OCI-LY7 (cell line): Measurements from ENCODE around the gene ZNF536. TPM values are rescaled to one million over a fixed set of nuclear protein-coding genes. Genes with fewer than 3 reads are reported as not detected.

Source experiments
- BruUV-seq: library from RNA; stranded (reverse); fragments of 400-500 nt; replicated peaks from 2 replicates; lab custom pipeline; 2021; lab: Mats Ljungman, UMichigan
- CTCF ChIA-PET: fragments of 300-600 bp; sonication (Branson Sonifier 250); formaldehyde crosslinking; loops from one replicate; lab custom pipeline; 2022; ENCODE audit warnings: antibody characterized with exemption; ENCODE audit not compliant: unreplicated experiment; lab: Charles Lee
- POLR2A ChIA-PET: fragments of 300-600 bp; sonication (Branson Sonifier 250); formaldehyde crosslinking; loops from one replicate; lab custom pipeline; 2022; ENCODE audit warnings: antibody characterized with exemption; lab: Charles Lee
- DNase-seq: peaks from one replicate; pipeline ENCODE4 v3.0.0-alpha.2; 2015; ENCODE audit warnings: low spot score
- H2AFZ ChIP-seq: fragments of 200-600 bp; sonication (generic), shearing (Covaris generic); 2 replicates; pipeline ENCODE4 v1.6.1; 2014; ENCODE audit warnings: mild to moderate bottlenecking, antibody characterized with exemption, low read length, moderate library complexity
- H3K27ac ChIP-seq: fragments of 200-600 bp; sonication (generic); 2 replicates; pipeline ENCODE4 v1.5.1; 2014; ENCODE audit warnings: mixed run types, low read depth, mild to moderate bottlenecking, moderate library complexity, low read length, inconsistent platforms; ENCODE audit not compliant: poor library complexity, severe bottlenecking
- H3K36me3 ChIP-seq: fragments of 200-600 bp; sonication (generic); 2 replicates; pipeline ENCODE4 v1.6.1; 2014; ENCODE audit warnings: mild to moderate bottlenecking, antibody characterized with exemption, low read length, moderate library complexity, mixed read lengths; ENCODE audit not compliant: insufficient read depth
- H3K4me1 ChIP-seq: fragments of 200-600 bp; sonication (generic); 2 replicates; pipeline ENCODE4 v1.5.1; 2014; ENCODE audit warnings: mild to moderate bottlenecking, low read length; ENCODE audit not compliant: insufficient read depth, poor library complexity, severe bottlenecking
- H3K4me2 ChIP-seq: fragments of 200-600 bp; sonication (generic); 2 replicates; pipeline ENCODE4 v1.6.1; 2014; ENCODE audit warnings: mild to moderate bottlenecking, low read length
- H3K4me3 ChIP-seq: fragments of 200-600 bp; sonication (generic); 2 replicates; pipeline ENCODE4 v1.5.1; 2014; ENCODE audit warnings: mild to moderate bottlenecking, low read depth, low read length; ENCODE audit not compliant: poor library complexity, severe bottlenecking
- H3K79me2 ChIP-seq: fragments of 200-600 bp; sonication (generic); 2 replicates; pipeline ENCODE4 v1.6.1; 2016; ENCODE audit warnings: low read depth, mild to moderate bottlenecking, low read length, moderate library complexity, mixed read lengths; ENCODE audit not compliant: insufficient read depth
- H3K9me2 ChIP-seq: fragments of 200-600 bp; sonication (generic); 2 replicates; pipeline ENCODE4 v1.6.1; 2016; ENCODE audit warnings: mild to moderate bottlenecking, low read length, mixed read lengths; ENCODE audit not compliant: insufficient read depth
- H3K9me3 ChIP-seq: fragments of 200-600 bp; sonication (generic); 2 replicates; pipeline ENCODE4 v1.6.1; 2014; ENCODE audit warnings: mild to moderate bottlenecking, mixed run types, low read length, mixed read lengths
- H4K20me1 ChIP-seq: fragments of 200-600 bp; sonication (generic); 2 replicates; pipeline ENCODE4 v1.6.1; 2014; ENCODE audit warnings: mild to moderate bottlenecking, antibody characterized with exemption, low read length, moderate library complexity, mixed read lengths; ENCODE audit not compliant: insufficient read depth
- EZH2phosphoT487 ChIP-seq: fragments of 200-600 bp; sonication (generic); IDR thresholded peaks from 2 replicates; pipeline ENCODE4 v1.6.1; 2018; ENCODE audit warnings: low read depth, borderline replicate concordance, mild to moderate bottlenecking, mixed run types, antibody characterized with exemption, low read length, moderate library complexity, mixed read lengths
- intact Hi-C: fragments of 100-400 bp; cut with micrococcal nuclease; formaldehyde crosslinking; loops from one replicate; pipeline ENCODE4 v1.10.0; 2022; ENCODE audit not compliant: unreplicated experiment
- total RNA-seq, 2 experiments: library from RNA; depleted of rRNA in 1 of 2; stranded (reverse); fragments of >200 nt in 1 of 2; shearing (Covaris generic) in 1 of 2; gene quantifications; 2 replicates each; pipeline ENCODE4 v1.2.3, GENCODE V29; 2014 to 2022
- TF ChIP-seq, protein P1 (sequence below): fragments of 200-600 bp; sonication (generic); conservative IDR thresholded peaks from 2 replicates; pipeline ENCODE4 v1.5.1; 2014; ENCODE audit warnings: mild to moderate bottlenecking, antibody characterized with exemption, low read length, moderate library complexity, mixed read lengths

Gene ZNF536
- total RNA-seq, 2 experiments from 2014 or later: 0.06 to 0.30 TPM

DNA sequence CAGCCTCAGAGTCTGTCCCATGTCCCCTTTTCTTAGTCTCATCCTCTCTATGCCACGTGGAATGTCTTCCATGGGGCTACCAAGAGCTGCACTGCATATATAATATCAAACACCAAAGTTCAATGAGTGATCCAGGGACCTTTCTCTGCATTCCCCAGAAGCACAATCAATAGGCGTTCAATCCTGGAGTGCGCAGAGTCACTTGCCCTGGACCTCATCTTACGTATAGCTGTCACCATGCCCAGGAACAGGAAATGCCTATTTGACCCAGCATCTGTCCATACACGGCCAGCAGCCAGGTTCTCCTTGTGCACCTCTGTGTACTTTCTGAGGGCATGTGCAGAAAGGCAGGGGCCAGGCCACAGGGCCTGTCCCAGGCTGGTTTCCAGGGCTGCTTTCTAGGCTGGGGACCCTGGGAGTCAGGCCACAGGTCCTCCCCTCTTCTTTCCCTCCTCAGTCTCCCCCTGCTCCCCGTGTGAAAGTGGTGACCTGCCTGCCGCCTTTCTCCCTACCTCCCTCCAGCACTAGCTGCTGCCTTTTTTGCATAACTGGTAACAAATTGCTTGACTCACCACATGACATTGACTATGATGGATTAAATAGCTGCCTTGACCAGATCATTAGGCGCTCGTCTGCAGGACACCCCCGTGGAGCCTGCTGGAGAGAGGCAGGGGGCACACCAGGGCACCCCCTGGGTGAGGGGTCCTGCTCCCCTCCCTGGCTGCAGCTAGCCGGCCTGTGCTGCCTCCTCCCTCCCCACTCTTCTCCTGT, 222.0 kb downstream of the ZNF536 start:
- Histone ChIP-seq H2AFZ (no peak overlapping the region), H3K79me2 (no peaks in the 10 kb centered on the region), H3K4me2 (no peak overlapping the region), H4K20me1 (no peaks in the 10 kb centered on the region), H3K27ac (no peak overlapping the region), H3K9me2 (no peaks in the 10 kb centered on the region), H3K9me3 (no peaks in the 10 kb centered on the region), H3K36me3 (no peaks in the 10 kb centered on the region), H3K4me3 (no peak overlapping the region), H3K4me1 (no peaks in the 10 kb centered on the region)
- POLR2A ChIA-PET: interaction anchor here (0.7 kb wide), 1 partner anchor 354 kb away, joined by 3 read pairs; no protein-coding TSS in a partner anchor
- CTCF ChIA-PET: interaction anchor here (0.6 kb wide), 2 partner anchors 17 to 261 kb away, joined by 5 to 7 read pairs; no protein-coding TSS in a partner anchor
- intact Hi-C loops: no loop called here
- no peak for TF ChIP-seq EZH2phosphoT487
- TF ChIP-seq, protein P1, sequence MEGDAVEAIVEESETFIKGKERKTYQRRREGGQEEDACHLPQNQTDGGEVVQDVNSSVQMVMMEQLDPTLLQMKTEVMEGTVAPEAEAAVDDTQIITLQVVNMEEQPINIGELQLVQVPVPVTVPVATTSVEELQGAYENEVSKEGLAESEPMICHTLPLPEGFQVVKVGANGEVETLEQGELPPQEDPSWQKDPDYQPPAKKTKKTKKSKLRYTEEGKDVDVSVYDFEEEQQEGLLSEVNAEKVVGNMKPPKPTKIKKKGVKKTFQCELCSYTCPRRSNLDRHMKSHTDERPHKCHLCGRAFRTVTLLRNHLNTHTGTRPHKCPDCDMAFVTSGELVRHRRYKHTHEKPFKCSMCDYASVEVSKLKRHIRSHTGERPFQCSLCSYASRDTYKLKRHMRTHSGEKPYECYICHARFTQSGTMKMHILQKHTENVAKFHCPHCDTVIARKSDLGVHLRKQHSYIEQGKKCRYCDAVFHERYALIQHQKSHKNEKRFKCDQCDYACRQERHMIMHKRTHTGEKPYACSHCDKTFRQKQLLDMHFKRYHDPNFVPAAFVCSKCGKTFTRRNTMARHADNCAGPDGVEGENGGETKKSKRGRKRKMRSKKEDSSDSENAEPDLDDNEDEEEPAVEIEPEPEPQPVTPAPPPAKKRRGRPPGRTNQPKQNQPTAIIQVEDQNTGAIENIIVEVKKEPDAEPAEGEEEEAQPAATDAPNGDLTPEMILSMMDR: no peak
- BruUV-seq: no TSS peak
- DNase-seq: no peak

DNA sequence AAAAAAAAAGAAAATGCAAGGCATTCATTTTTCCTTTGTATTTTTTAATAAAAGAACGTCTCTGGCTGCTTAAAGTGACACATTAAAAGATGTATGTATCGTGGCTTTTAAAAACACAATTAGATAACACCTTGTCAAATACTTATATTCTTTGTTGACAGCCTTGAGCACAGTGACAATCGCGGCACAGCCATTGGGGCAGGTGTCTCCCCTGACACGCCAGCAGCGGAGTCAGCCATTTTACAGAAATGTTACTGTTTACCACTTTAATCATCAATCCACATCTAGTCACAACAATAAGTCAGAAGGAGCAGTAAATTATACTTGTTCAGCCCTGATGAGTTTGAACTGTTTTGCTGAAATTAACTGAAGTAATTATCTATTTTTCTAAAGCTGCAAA, 224.1 kb downstream of the ZNF536 start:
- H3K4me3 ChIP-seq: no peak overlapping the region
- DNase-seq: no peak
- H3K4me2 ChIP-seq: no peak overlapping the region
- intact Hi-C loops: no loop called here
- no peaks in the 10 kb centered on the region for H4K20me1 ChIP-seq
- H2AFZ ChIP-seq: no peak overlapping the region
- no peaks in the 10 kb centered on the region for H3K36me3 ChIP-seq
- no peaks in the 10 kb centered on the region for H3K4me1 ChIP-seq
- H3K9me3 ChIP-seq: no peaks in the 10 kb centered on the region
- ChIA-PET POLR2A (no interaction called here), CTCF (no interaction called here)
- H3K27ac ChIP-seq: no peak overlapping the region
- H3K9me2 ChIP-seq: no peaks in the 10 kb centered on the region
- BruUV-seq: no TSS peak
- TF ChIP-seq, protein P1: no peak
- no peak for TF ChIP-seq EZH2phosphoT487
- H3K79me2 ChIP-seq: no peaks in the 10 kb centered on the region

DNA sequence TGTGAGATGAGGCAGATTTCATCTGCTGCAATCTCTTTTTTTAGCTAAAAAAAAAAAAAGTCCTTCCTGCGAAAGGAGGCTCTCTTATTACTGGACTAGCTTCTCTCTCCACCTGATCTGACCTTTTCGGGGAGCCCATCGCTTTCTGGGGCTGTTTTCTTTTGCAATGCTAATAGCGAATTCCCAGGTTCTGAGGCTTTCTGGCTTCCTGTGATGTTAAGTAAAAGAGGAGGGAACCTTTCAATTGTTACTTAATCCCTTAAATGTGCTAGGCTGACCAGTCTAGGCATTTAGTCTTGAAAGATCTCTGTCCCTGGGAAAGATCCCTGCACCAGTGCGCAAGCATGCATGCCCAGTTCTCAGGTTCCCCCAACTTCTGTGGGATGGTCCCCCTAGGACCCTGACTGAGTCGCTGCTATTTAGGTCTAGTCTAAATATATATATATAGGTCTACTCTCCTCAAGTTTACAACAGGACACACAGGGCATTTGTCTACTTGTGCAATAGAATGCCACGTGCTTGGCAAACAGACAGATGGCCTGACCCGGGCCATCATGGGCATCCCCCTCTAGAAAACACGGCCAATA, 224.7 kb downstream of the ZNF536 start:
- BruUV-seq: no TSS peak
- DNase-seq: no peak
- intact Hi-C loops: no loop called here
- no peaks in the 10 kb centered on the region for H3K9me3 ChIP-seq
- no peaks in the 10 kb centered on the region for H4K20me1 ChIP-seq
- H3K79me2 ChIP-seq: no peaks in the 10 kb centered on the region
- H3K4me2 ChIP-seq: no peak overlapping the region
- TF ChIP-seq, protein P1: no peak
- no peak for TF ChIP-seq EZH2phosphoT487
- no peaks in the 10 kb centered on the region for H3K36me3 ChIP-seq
- no peak overlapping the region for H3K4me3 ChIP-seq
- no peaks in the 10 kb centered on the region for H3K4me1 ChIP-seq
- H3K9me2 ChIP-seq: no peaks in the 10 kb centered on the region
- no peak overlapping the region for H3K27ac ChIP-seq
- no peak overlapping the region for H2AFZ ChIP-seq
- ChIA-PET CTCF (no interaction called here), POLR2A (no interaction called here)
